T-helper 1 cell treated with Interleukin-12 subunit alpha and Interleukin-12 subunit beta and Interleukin-4 antibody, amounts not matched to agents 30 μg/mL and 1 μg/mL, for 36 hours (primary cell): ENCODE data around the gene RASSF5.

Experiments
- H3K27ac Mint-ChIP-seq: one replicate; pipeline ENCODE4 v1.8.0; 2021; ENCODE audit warnings: mild to moderate bottlenecking, mixed read lengths
- H3K27me3 Mint-ChIP-seq: one replicate; pipeline ENCODE4 v1.8.0; 2021; ENCODE audit warnings: low read depth, mixed read lengths
- H3K36me3 Mint-ChIP-seq: one replicate; pipeline ENCODE4 v1.8.0; 2021; ENCODE audit warnings: low read depth, mixed read lengths
- H3K4me1 Mint-ChIP-seq: one replicate; pipeline ENCODE4 v1.8.0; 2021; ENCODE audit warnings: low read depth, mixed read lengths
- H3K4me3 Mint-ChIP-seq: one replicate; pipeline ENCODE4 v1.8.0; 2021; ENCODE audit warnings: mild to moderate bottlenecking, moderate library complexity, mixed read lengths
- H3K9me3 Mint-ChIP-seq: one replicate; pipeline ENCODE4 v1.8.0; 2021; ENCODE audit warnings: mixed read lengths

The RASSF5 gene, protein sequence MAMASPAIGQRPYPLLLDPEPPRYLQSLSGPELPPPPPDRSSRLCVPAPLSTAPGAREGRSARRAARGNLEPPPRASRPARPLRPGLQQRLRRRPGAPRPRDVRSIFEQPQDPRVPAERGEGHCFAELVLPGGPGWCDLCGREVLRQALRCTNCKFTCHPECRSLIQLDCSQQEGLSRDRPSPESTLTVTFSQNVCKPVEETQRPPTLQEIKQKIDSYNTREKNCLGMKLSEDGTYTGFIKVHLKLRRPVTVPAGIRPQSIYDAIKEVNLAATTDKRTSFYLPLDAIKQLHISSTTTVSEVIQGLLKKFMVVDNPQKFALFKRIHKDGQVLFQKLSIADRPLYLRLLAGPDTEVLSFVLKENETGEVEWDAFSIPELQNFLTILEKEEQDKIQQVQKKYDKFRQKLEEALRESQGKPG

GRCh38 chr1:206507284-206508129 lies at the start of gene RASSF5:
Gene RASSF5 (plus strand): TSS chr1:206507531. CDS start chr1:206507603, 72 bp downstream.
- Mint-ChIP-seq H3K4me3 (peak within 1 kb of the TSS; percentile 79), H3K27ac (peak within 1 kb of the TSS; percentile 71), H3K27me3 (peaks cover 22% of the 10 kb centered on the region), H3K4me1 (peaks cover 41% of the 10 kb centered on the region), H3K9me3 (no peaks in the 10 kb centered on the region), H3K36me3 (peaks cover 9% of the 10 kb centered on the region)

- Mint-ChIP-seq H3K27me3 (no peaks in the 10 kb centered on the region), H3K9me3 (no peaks in the 10 kb centered on the region), H3K4me3 (no peak overlapping the region), H3K4me1 (peaks cover 36% of the 10 kb centered on the region), H3K27ac (no peak overlapping the region), H3K36me3 (peaks cover 53% of the 10 kb centered on the region)
These were observed 47.6 kb upstream of the RASSF5 start for GRCh38 chr1:206459703-206460102.

- no peaks in the 10 kb centered on the region for H3K27me3 Mint-ChIP-seq
- peaks cover 49% of the 10 kb centered on the region for H3K36me3 Mint-ChIP-seq
- no peaks in the 10 kb centered on the region for H3K9me3 Mint-ChIP-seq
- no peak overlapping the region for H3K4me3 Mint-ChIP-seq
- no peak overlapping the region for H3K27ac Mint-ChIP-seq
- H3K4me1 Mint-ChIP-seq: peaks cover 44% of the 10 kb centered on the region
These were observed 46.4 kb upstream of the RASSF5 start for GRCh38 chr1:206460836-206461426.

DNA sequence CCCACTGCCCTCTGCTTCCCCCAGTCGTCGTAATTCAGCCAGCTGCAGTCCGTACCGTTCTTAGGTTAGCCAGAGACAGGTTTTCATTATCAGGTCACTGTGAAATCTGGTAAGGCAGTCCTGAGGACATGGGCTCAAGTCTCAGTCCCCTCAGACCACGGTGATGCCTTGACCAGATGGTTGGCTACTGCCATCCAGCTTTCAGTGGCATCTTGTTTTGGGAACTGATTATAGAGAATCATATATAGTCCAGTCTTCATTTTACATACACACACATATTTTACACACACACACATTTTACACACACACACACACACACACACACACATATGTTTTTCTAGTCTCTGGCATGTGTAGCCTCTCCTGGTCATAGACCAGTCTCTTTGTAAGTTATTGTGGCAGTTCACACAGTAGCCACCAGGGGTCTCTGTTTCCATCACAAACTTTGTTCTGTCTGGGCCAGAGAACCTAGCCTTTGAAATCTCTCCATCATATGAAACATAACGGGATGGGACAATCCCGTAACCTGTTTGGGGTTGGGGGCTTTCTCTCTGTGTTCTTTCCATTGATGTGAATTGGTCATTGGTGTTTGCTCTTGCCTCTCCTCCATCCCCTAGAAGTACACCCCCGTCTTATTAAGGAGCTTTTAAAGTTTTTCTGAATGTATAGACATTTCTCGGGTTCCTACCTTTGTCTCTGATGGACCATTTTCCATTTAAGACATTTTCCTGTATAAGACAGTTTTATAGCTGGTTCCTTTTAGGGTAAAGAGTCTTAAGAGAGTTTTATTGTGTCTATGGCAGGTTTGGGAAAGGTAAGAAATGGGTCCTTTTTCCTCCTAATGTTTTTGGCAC lies 45.5 kb upstream of the RASSF5 start:
- Mint-ChIP-seq H3K4me1 (peaks cover 46% of the 10 kb centered on the region), H3K9me3 (no peaks in the 10 kb centered on the region), H3K27ac (peak overlapping the region; percentile 14), H3K27me3 (no peaks in the 10 kb centered on the region), H3K36me3 (peaks cover 45% of the 10 kb centered on the region), H3K4me3 (no peak overlapping the region)

- H3K36me3 Mint-ChIP-seq: peaks cover 36% of the 10 kb centered on the region
These were observed 44.2 kb upstream of the RASSF5 start for GRCh38 chr1:206463137-206463536.

DNA sequence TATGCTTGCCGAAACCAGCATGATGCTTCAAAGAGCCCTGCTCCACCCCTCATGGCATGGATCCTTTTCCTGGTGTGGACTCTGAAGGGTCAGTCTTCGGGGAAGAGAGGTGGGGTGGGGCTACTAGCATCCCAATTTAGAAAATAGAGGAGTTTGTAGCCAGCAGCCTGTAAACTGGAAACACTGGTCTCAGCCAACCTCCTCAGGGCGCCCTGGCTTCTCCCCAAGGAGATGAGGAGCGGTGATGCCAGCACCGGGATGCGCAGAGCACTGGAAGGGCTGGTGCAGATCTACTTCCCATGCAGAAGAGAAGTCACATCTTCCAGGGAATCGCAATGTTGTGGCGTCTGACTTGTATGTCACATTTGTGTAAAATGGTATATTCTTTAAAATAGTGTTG lies 43.4 kb upstream of the RASSF5 start:
- Mint-ChIP-seq H3K36me3 (peaks cover 30% of the 10 kb centered on the region), H3K9me3 (no peaks in the 10 kb centered on the region), H3K27ac (no peak overlapping the region), H3K4me1 (peaks cover 62% of the 10 kb centered on the region), H3K27me3 (no peaks in the 10 kb centered on the region), H3K4me3 (no peak overlapping the region)

More at GRCh38 chr1:206463137-206463536, 44.2 kb upstream of the RASSF5 start:
- H3K9me3 Mint-ChIP-seq: no peaks in the 10 kb centered on the region
- H3K27ac Mint-ChIP-seq: peak overlapping the region; percentile 80
- H3K4me1 Mint-ChIP-seq: peaks cover 54% of the 10 kb centered on the region
- H3K27me3 Mint-ChIP-seq: no peaks in the 10 kb centered on the region
- peak overlapping the region; percentile 8 for H3K4me3 Mint-ChIP-seq

DNA sequence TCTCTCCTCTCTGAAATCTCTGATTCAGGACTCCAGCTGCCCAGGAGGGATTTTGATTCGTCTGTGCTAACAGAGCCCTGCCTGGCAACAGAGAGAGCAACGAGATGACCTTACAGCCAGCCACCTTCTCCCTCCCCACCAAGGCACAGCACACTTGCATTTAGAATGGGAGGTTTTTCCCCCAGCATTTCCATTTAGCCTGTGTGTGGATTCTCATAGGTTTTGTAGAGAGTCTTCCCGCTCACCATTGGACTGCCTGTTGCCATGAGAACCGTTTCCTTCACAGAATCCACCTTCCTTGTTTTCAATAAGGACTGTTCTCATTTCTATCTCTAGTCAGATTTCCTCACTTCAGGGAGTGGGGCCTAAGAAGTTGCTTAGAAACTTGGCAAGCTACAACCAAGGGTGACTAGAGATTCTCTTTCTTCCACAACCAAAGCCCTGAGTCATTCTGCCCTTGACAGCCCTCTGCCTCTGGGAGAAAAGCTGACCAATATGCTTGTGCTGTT lies 42.8 kb upstream of the RASSF5 start:
- Mint-ChIP-seq H3K27me3 (no peaks in the 10 kb centered on the region), H3K36me3 (peaks cover 26% of the 10 kb centered on the region), H3K9me3 (no peaks in the 10 kb centered on the region), H3K27ac (peak overlapping the region; percentile 55), H3K4me1 (peaks cover 67% of the 10 kb centered on the region), H3K4me3 (no peak overlapping the region)

GRCh38 chr1:206465951-206466350 lies 41.4 kb upstream of the RASSF5 start:
- Mint-ChIP-seq H3K4me3 (peak overlapping the region; percentile 75), H3K27me3 (no peaks in the 10 kb centered on the region), H3K36me3 (peaks cover 23% of the 10 kb centered on the region), H3K9me3 (no peaks in the 10 kb centered on the region), H3K27ac (peak overlapping the region; percentile 87), H3K4me1 (peaks cover 74% of the 10 kb centered on the region)

DNA sequence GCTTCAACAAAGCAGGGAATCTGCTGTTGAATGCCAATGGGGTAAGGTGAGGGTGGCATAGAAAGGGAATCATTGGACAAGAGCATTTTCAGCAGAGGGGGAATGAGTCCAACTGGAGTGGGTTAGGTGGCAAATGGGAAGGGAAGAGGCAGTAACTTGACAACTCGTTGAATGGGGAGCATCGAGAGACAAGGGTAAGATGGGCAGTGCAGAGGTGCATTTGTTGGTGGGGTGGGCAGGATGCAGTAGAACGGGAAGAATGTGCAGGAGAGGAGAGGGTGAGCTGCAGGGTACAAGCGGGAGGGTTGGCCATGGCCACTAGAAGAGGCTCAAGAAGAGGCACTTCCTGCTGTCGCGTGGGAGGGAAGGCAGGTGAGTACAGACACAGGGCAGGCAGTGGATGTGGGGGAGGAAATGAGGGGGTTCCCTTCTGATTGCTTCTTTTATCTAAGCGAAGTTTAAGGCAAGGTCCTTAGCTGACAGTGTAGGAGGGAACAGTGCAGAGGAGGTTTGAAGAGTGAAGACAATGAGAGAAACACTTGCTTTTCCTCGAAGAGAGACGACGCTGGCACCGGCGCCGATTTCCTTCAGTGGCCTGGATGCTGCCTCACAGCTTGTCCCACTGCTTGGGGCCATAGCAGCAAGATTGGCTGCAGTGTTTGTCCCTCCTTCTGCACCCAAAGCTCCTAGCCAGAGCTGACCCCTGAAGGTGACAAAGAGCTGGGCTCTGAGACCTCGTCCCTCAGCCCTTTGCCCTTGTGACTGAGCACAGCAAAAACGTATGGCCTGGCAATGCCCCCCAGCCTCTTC lies 40.3 kb upstream of the RASSF5 start:
- Mint-ChIP-seq H3K4me3 (peak overlapping the region; percentile 47), H3K27me3 (no peaks in the 10 kb centered on the region), H3K27ac (peak overlapping the region; percentile 91), H3K9me3 (no peaks in the 10 kb centered on the region), H3K36me3 (peaks cover 22% of the 10 kb centered on the region), H3K4me1 (peaks cover 78% of the 10 kb centered on the region)

- H3K36me3 Mint-ChIP-seq: peaks cover 28% of the 10 kb centered on the region
- H3K27me3 Mint-ChIP-seq: no peaks in the 10 kb centered on the region
- no peaks in the 10 kb centered on the region for H3K9me3 Mint-ChIP-seq
- H3K4me3 Mint-ChIP-seq: peak overlapping the region; percentile 69
- peak overlapping the region; percentile 91 for H3K27ac Mint-ChIP-seq
- H3K4me1 Mint-ChIP-seq: peaks cover 78% of the 10 kb centered on the region
These were observed 39.4 kb upstream of the RASSF5 start for GRCh38 chr1:206467915-206468314.

DNA sequence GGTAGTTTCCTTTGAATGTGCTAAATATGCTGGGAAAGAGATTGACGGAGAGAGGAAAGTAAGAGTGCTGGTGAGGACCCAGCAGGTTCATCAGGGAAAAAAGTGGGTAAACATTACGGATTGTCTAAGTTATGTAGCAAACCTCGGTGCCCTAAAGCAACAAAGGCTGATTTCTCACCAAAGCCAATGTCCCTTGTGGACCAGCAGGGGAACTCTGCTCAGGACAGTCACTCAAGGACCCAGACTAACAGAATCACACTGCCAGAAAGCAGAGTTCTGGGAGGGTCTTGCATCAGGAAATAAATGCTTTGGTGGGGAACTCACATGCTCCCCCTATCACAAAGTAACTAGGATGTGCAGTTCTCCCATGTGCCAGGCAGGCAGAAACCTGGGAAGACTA lies 38.8 kb upstream of the RASSF5 start:
- Mint-ChIP-seq H3K27ac (peak overlapping the region; percentile 91), H3K36me3 (peaks cover 29% of the 10 kb centered on the region), H3K4me1 (peaks cover 78% of the 10 kb centered on the region), H3K9me3 (no peaks in the 10 kb centered on the region), H3K4me3 (peak overlapping the region; percentile 69), H3K27me3 (no peaks in the 10 kb centered on the region)

DNA sequence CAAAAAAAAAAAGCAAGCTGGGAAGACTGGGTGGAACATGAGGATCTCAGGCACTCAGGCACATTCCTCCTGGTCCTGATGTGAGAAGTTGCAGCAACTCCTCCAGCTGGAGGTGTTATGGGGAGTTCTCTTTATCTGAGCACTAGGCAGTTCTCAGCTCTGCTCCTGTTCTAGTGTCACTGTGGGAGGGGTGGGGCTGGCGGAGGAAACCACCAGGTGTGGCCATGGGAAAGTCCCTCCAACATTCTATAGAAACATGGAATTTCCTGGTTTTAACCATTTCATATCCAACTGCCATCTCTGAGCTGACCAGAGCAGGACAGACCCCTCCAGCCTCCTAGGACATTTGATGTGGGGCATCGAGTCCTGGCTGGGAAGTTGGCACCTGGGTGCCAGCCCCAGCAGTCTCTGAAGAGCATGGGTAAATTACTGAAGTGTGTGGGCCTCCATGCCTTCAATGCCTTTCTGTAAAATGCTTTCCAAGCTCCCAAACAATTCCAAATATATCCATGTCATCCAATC lies 37.9 kb upstream of the RASSF5 start:
- H3K27ac Mint-ChIP-seq: peak overlapping the region; percentile 94

More for the DNA sequence above, 37.9 kb upstream of the RASSF5 start:
- Mint-ChIP-seq H3K9me3 (no peaks in the 10 kb centered on the region), H3K4me1 (peaks cover 82% of the 10 kb centered on the region), H3K27me3 (no peaks in the 10 kb centered on the region), H3K36me3 (peaks cover 34% of the 10 kb centered on the region), H3K4me3 (peak overlapping the region; percentile 98)
